Neural cell (in vitro differentiated cells): Measurements from ENCODE around the gene MOGAT2. TPM values are rescaled to one million over a fixed set of nuclear protein-coding genes. Genes with fewer than 3 reads are reported as not detected.

Source experiments
- H2AFZ ChIP-seq: fragments of 200-600, 300-800 bp; sonication (generic), shearing (Covaris generic); 2 replicates; pipeline ENCODE4 v1.6.0; 2014; ENCODE audit warnings: low read depth, mild to moderate bottlenecking, antibody characterized with exemption, low read length, moderate library complexity
- H3F3A ChIP-seq: fragments of 200-600 bp; shearing (Covaris generic); 2 replicates; pipeline ENCODE4 v1.6.1; 2016; ENCODE audit warnings: mild to moderate bottlenecking, moderate library complexity, mixed read lengths, antibody characterized with exemption, low read length; ENCODE audit not compliant: insufficient read depth, poor library complexity, severe bottlenecking
- H3K27ac ChIP-seq: fragments of 200-600, 300-800 bp; sonication (generic), shearing (Covaris generic); 2 replicates; pipeline ENCODE4 v1.5.1; 2014; ENCODE audit warnings: mild to moderate bottlenecking, low read length, moderate library complexity
- H3K27me3 ChIP-seq: fragments of 300-800, 200-600 bp; sonication (generic), shearing (Covaris generic); 2 replicates; pipeline ENCODE4 v1.6.0; 2014; ENCODE audit warnings: mild to moderate bottlenecking, low read depth, low read length, moderate library complexity; ENCODE audit not compliant: insufficient read depth
- H3K36me3 ChIP-seq: fragments of 300-800, 200-600 bp; sonication (generic), shearing (Covaris generic); 2 replicates; pipeline ENCODE4 v1.5.1; 2014; ENCODE audit warnings: mild to moderate bottlenecking, antibody characterized with exemption, low read length, moderate library complexity; ENCODE audit not compliant: insufficient read depth
- H3K4me2 ChIP-seq: fragments of 300-800, 200-600 bp; sonication (generic), shearing (Covaris generic); 2 replicates; pipeline ENCODE4 v1.6.0; 2014; ENCODE audit warnings: mild to moderate bottlenecking, low read length
- H3K4me3 ChIP-seq: fragments of 300-800, 200-600 bp; sonication (generic), shearing (Covaris generic); 2 replicates; pipeline ENCODE4 v1.5.1; 2014; ENCODE audit warnings: mild to moderate bottlenecking, low read length, moderate library complexity
- H3K79me2 ChIP-seq: fragments of 200-600 bp; shearing (Covaris generic); replicated peaks from 2 replicates; pipeline ENCODE4 v1.6.0; 2014; ENCODE audit warnings: mild to moderate bottlenecking, low read length, moderate library complexity; ENCODE audit not compliant: insufficient read depth
- H3K9ac ChIP-seq: fragments of 300-800, 200-600 bp; sonication (generic), shearing (Covaris generic); 2 replicates; pipeline ENCODE4 v1.6.1; 2016; ENCODE audit warnings: mild to moderate bottlenecking, low read length, mixed read lengths
- H3K9me2 ChIP-seq: fragments of 200-600 bp; shearing (Covaris generic); 2 replicates; pipeline ENCODE4 v1.6.1; 2016; ENCODE audit warnings: mild to moderate bottlenecking, low read length, mixed read lengths; ENCODE audit not compliant: insufficient read depth
- H3K9me3 ChIP-seq: fragments of 200-600, 300-800 bp; sonication (generic), shearing (Covaris generic); 2 replicates; pipeline ENCODE4 v1.6.1; 2016; ENCODE audit warnings: mild to moderate bottlenecking, mixed run types, low read length, moderate library complexity, mixed read lengths
- H4K20me1 ChIP-seq: fragments of 200-600 bp; shearing (Covaris generic); 2 replicates; pipeline ENCODE4 v1.6.1; 2016; ENCODE audit warnings: mild to moderate bottlenecking, mixed run types; ENCODE audit not compliant: insufficient read depth
- CTCF ChIP-seq: fragments of 450-650 bp; IDR thresholded peaks from 2 replicates; pipeline ENCODE4 v1.5.1; 2014; ENCODE audit warnings: antibody characterized with exemption, mild to moderate bottlenecking, moderate library complexity; ENCODE audit not compliant: poor library complexity, severe bottlenecking
- EP300 ChIP-seq: fragments of 450-650 bp; conservative IDR thresholded peaks from 2 replicates; pipeline ENCODE4 v1.6.1; 2014; ENCODE audit warnings: antibody characterized with exemption, mild to moderate bottlenecking, moderate library complexity; ENCODE audit not compliant: poor library complexity, severe bottlenecking
- EZH2 ChIP-seq: fragments of 200-600, 300-800 bp; shearing (Covaris generic), sonication (generic); IDR thresholded peaks from 2 replicates; pipeline ENCODE4 v1.6.1; 2014; ENCODE audit warnings: antibody characterized with exemption, low read length, borderline replicate concordance, mild to moderate bottlenecking; ENCODE audit not compliant: insufficient read depth, poor library complexity, severe bottlenecking
- MXI1 ChIP-seq: fragments of 450-650 bp; conservative IDR thresholded peaks from 2 replicates; pipeline ENCODE4 v1.6.1; 2014; ENCODE audit warnings: antibody characterized with exemption, mild to moderate bottlenecking; ENCODE audit not compliant: poor library complexity, severe bottlenecking
- POLR2AphosphoS5 ChIP-seq: IDR thresholded peaks from 2 replicates; pipeline ENCODE4 v1.6.1; 2012
- RAD21 ChIP-seq: fragments of 450-650 bp; conservative IDR thresholded peaks from 2 replicates; pipeline ENCODE4 v1.6.1; 2014; ENCODE audit warnings: antibody characterized with exemption, mild to moderate bottlenecking, moderate library complexity
- REST ChIP-seq: IDR thresholded peaks from 2 replicates; pipeline ENCODE4 v1.6.1; 2012; ENCODE audit warnings: borderline replicate concordance
- SMC3 ChIP-seq: fragments of 450-650 bp; conservative IDR thresholded peaks from 2 replicates; pipeline ENCODE4 v1.6.1; 2014; ENCODE audit warnings: antibody characterized with exemption, mild to moderate bottlenecking, moderate library complexity; ENCODE audit not compliant: poor library complexity
- TAF1 ChIP-seq: IDR thresholded peaks from 2 replicates; pipeline ENCODE4 v1.6.1; 2012; ENCODE audit warnings: low read depth
- polyA plus RNA-seq: library from polyadenylated mRNA; depleted of rRNA; stranded (reverse); fragments of >200 nt; gene quantifications from 2 replicates; pipeline ENCODE4 v1.2.3, GENCODE V29; 2014

MOGAT2 gene
- polyA plus RNA-seq, 1 donor from 2014 or later: not detected

- Histone ChIP-seq H3K9me3 (no peaks in the 10 kb centered on the region), H3F3A (no peaks in the 10 kb centered on the region), H3K4me3 (no peak overlapping the region), H2AFZ (no peak overlapping the region), H3K27me3 (no peaks in the 10 kb centered on the region), H4K20me1 (no peaks in the 10 kb centered on the region), H3K9ac (no peak overlapping the region), H3K4me2 (no peak overlapping the region), H3K9me2 (no peaks in the 10 kb centered on the region), H3K27ac (no peak overlapping the region), H3K79me2 (no peaks in the 10 kb centered on the region), H3K36me3 (no peaks in the 10 kb centered on the region)
- TF ChIP-seq POLR2AphosphoS5 (no peak), EZH2 (no peak), TAF1 (no peak), REST (no peak), MXI1 (no peak), RAD21 (no peak), SMC3 (no peak), EP300 (no peak), CTCF (no peak)
These were observed 63.7 kb downstream of the MOGAT2 start for GRCh38 chr11:75781296-75781695.

GRCh38 chr11:75781831-75782230 lies 64.2 kb downstream of the MOGAT2 start:
- H3F3A ChIP-seq: no peaks in the 10 kb centered on the region
- H3K9ac ChIP-seq: no peak overlapping the region
- H3K27me3 ChIP-seq: no peaks in the 10 kb centered on the region
- no peak overlapping the region for H3K4me2 ChIP-seq
- no peak for TF ChIP-seq TAF1
- TF ChIP-seq SMC3: no peak
- TF ChIP-seq POLR2AphosphoS5: no peak
- no peak for TF ChIP-seq REST
- TF ChIP-seq MXI1: no peak
- TF ChIP-seq EZH2: no peak
- TF ChIP-seq CTCF: no peak
- TF ChIP-seq EP300: no peak
- TF ChIP-seq RAD21: no peak
- H3K9me2 ChIP-seq: no peaks in the 10 kb centered on the region
- H3K27ac ChIP-seq: no peak overlapping the region
- no peak overlapping the region for H3K4me3 ChIP-seq
- H2AFZ ChIP-seq: no peak overlapping the region
- H3K36me3 ChIP-seq: no peaks in the 10 kb centered on the region
- no peaks in the 10 kb centered on the region for H4K20me1 ChIP-seq
- no peaks in the 10 kb centered on the region for H3K9me3 ChIP-seq
- no peaks in the 10 kb centered on the region for H3K79me2 ChIP-seq
